ENCODE data around the gene EARS2.
"Not testable (repeated sequence)": the region's sequence is repeated elsewhere in the genome, so short reads cannot be mapped to it uniquely, and the experiment has no call there.

DNA sequence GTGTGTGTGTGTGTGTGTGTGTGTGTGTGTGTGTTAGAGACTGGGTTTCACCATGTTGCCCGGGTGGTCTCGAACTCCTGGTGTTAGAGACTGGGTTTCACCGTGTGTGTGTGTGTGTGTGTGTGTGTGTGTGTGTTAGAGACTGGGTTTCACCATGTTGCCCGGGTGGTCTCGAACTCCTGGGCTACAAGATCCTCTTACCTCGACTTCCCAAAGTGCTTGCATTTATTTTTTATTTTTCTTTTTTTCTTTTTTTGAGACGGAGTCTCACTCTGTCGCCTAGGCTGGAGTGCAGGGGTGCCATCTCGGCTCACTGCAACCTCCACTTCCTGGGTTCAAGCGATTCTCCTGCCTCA lies 46.3 kb downstream of the EARS2 start:
- TF ChIP-seq CTCF, POLR2A (IDR thresholded peaks at IDR 0.05): not testable (repeated sequence)
